ENCODE measurements around the gene CATSPER4.

CATSPER4 gene

GRCh38 chr1:26169198-26169554, 21.2 kb upstream of the CATSPER4 start:
- H3K4me1 ChIP-seq (ENCODE audit: control insufficient read depth, low read depth, low read length): peaks cover 18% of the 10 kb centered on the region
- H3K4ac ChIP-seq (ENCODE audit: low read depth, low read length): no peak overlapping the region
- H3K9ac ChIP-seq (ENCODE audit: low read length): no peak overlapping the region
- H4K8ac ChIP-seq (ENCODE audit: low read depth, low read length): no peak overlapping the region
- peaks cover 14% of the 10 kb centered on the region for H3K79me1 ChIP-seq (ENCODE audit: low read length)
- no peaks in the 10 kb centered on the region for H3K27me3 ChIP-seq (ENCODE audit: insufficient read depth, low read length, poor library complexity)
- H3K4me2 ChIP-seq (ENCODE audit: low read length): peak overlapping the region; percentile 24
- no peak overlapping the region for H3K4me3 ChIP-seq (ENCODE audit: low read length)
- no peaks in the 10 kb centered on the region for H3K36me3 ChIP-seq (ENCODE audit: control insufficient read depth, insufficient read depth, low read length)
- H2BK120ac ChIP-seq (ENCODE audit: low read depth, low read length): no peak overlapping the region
- H3K23ac ChIP-seq (ENCODE audit: low read length): no peak overlapping the region
- H3K18ac ChIP-seq (ENCODE audit: low read length): no peak overlapping the region
- no peak overlapping the region for H2AK5ac ChIP-seq (ENCODE audit: low read length)
- peaks cover 8% of the 10 kb centered on the region for H3K79me2 ChIP-seq (ENCODE audit: control insufficient read depth, insufficient read depth, low read length)
- no CpG with 5 or more reads among the region's 4 CpGs for WGBS (ENCODE audit: extremely low coverage, insufficient coverage, low lambda C conversion rate)
- no peak overlapping the region for H2BK5ac ChIP-seq (ENCODE audit: low read length)
- peak overlapping the region; percentile 76 for H3K56ac ChIP-seq (ENCODE audit: low read length)
- DNase-seq: no peak
- H4K5ac ChIP-seq (ENCODE audit: low read length): no peak overlapping the region
- no peak overlapping the region for H3K27ac ChIP-seq (ENCODE audit: low read depth, low read length)
- H2BK15ac ChIP-seq (replicated peaks; ENCODE audit: low read depth): no peak overlapping the region

DNA sequence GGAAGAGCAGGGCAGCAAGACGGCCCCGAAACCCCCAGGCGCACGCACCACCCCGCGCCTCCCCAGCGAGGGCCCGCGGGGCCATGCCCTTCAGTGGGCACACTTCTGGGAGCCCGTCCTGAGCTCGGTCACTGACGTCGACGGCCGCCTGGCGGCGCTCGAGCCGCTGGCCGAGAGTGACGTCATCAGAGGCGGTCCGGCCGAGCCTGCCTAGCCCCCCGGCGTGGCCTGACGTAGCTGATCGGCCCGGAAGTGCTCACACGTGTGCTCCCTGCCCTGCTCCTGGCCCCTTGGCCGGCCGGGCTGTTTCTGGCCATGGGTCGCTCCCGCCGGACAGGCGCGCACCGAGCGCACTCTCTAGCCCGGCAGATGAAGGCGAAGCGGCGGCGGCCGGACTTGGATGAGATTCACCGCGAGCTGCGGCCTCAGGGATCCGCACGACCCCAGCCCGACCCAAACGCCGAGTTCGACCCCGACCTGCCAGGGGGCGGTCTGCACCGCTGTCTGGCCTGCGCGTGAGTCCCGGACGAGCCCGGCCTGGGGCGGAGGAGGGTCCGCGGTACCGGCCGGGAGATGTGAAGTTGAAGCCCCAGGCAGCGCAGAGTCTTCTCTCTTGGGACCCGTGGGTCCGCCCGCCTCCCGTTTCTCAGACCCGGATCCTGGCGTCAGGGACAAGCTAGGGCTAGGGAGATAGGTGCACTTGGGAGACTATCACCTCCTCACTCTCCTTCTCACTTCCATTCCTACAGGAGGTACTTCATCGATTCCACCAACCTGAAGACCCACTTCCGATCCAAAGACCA, 20.5 kb upstream of the CATSPER4 start, which contains the start of gene ZNF593:
TSS of gene ZNF593 (plus strand) at position 240 of the 803 bp plus-strand sequence. CDS start at position 316, 76 bp downstream.
- H2BK15ac ChIP-seq (replicated peaks; ENCODE audit: low read depth): no peak within 1 kb of the TSS
- no peaks in the 10 kb centered on the region for H3K36me3 ChIP-seq (ENCODE audit: control insufficient read depth, insufficient read depth, low read length)
- no peak within 1 kb of the TSS for H2BK120ac ChIP-seq (ENCODE audit: low read depth, low read length)
- peak within 1 kb of the TSS; percentile 96 for H3K56ac ChIP-seq (ENCODE audit: low read length)
- H3K4me1 ChIP-seq (ENCODE audit: control insufficient read depth, low read depth, low read length): peaks cover 14% of the 10 kb centered on the region
- H3K4me2 ChIP-seq (ENCODE audit: low read length): peak within 1 kb of the TSS; percentile 78
- H3K79me2 ChIP-seq (ENCODE audit: control insufficient read depth, insufficient read depth, low read length): peaks cover 8% of the 10 kb centered on the region
- peak within 1 kb of the TSS; percentile 88 for H3K4me3 ChIP-seq (ENCODE audit: low read length)
- peak within 1 kb of the TSS; percentile 39 for H3K4ac ChIP-seq (ENCODE audit: low read depth, low read length)
- no peak within 1 kb of the TSS for H2BK5ac ChIP-seq (ENCODE audit: low read length)
- peak within 1 kb of the TSS; percentile 50 for H2AK5ac ChIP-seq (ENCODE audit: low read length)
- DNase-seq: peak; percentile 93
- H3K18ac ChIP-seq (ENCODE audit: low read length): peak within 1 kb of the TSS; percentile 31
- no peaks in the 10 kb centered on the region for H3K27me3 ChIP-seq (ENCODE audit: insufficient read depth, low read length, poor library complexity)
- H3K27ac ChIP-seq (ENCODE audit: low read depth, low read length): no peak within 1 kb of the TSS
- WGBS (ENCODE audit: extremely low coverage, insufficient coverage, low lambda C conversion rate): no CpG with 5 or more reads among the region's 76 CpGs
- H3K79me1 ChIP-seq (ENCODE audit: low read length): peaks cover 14% of the 10 kb centered on the region
- no peak within 1 kb of the TSS for H4K5ac ChIP-seq (ENCODE audit: low read length)
- peak within 1 kb of the TSS; percentile 77 for H3K9ac ChIP-seq (ENCODE audit: low read length)
- H4K8ac ChIP-seq (ENCODE audit: low read depth, low read length): no peak within 1 kb of the TSS
- peak within 1 kb of the TSS; percentile 83 for H3K23ac ChIP-seq (ENCODE audit: low read length)

DNA sequence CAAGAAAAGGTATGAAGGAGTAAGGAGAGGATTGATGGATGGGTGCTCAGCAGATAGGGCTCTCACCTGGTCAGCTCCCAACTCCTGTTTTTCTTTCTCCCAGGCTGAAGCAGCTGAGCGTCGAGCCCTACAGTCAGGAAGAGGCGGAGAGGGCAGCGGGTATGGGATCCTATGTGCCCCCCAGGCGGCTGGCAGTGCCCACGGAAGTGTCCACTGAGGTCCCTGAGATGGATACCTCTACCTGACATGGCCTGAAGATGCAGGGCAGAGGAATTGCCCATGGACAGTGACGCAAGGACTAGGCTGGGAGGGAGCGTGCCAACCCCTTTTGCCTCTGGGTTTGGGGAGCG, 20.0 kb upstream of the CATSPER4 start:
- Histone ChIP-seq H3K4me3 (ENCODE audit: low read length) (peak overlapping the region; percentile 88), H4K5ac (ENCODE audit: low read length) (no peak overlapping the region), H3K4me2 (ENCODE audit: low read length) (peak overlapping the region; percentile 78), H3K79me2 (ENCODE audit: control insufficient read depth, insufficient read depth, low read length) (peaks cover 8% of the 10 kb centered on the region), H3K4me1 (ENCODE audit: control insufficient read depth, low read depth, low read length) (peaks cover 9% of the 10 kb centered on the region), H3K4ac (ENCODE audit: low read depth, low read length) (no peak overlapping the region), H3K79me1 (ENCODE audit: low read length) (peaks cover 14% of the 10 kb centered on the region), H4K8ac (ENCODE audit: low read depth, low read length) (no peak overlapping the region), H3K56ac (ENCODE audit: low read length) (peak overlapping the region; percentile 96), H3K9ac (ENCODE audit: low read length) (peak overlapping the region; percentile 77), H2BK120ac (ENCODE audit: low read depth, low read length) (no peak overlapping the region), H3K23ac (ENCODE audit: low read length) (peak overlapping the region; percentile 83), H3K27ac (ENCODE audit: low read depth, low read length) (no peak overlapping the region), H2AK5ac (ENCODE audit: low read length) (peak overlapping the region; percentile 50), H2BK15ac (replicated peaks; ENCODE audit: low read depth) (no peak overlapping the region), H3K27me3 (ENCODE audit: insufficient read depth, low read length, poor library complexity) (no peaks in the 10 kb centered on the region), H3K36me3 (ENCODE audit: control insufficient read depth, insufficient read depth, low read length) (no peaks in the 10 kb centered on the region), H3K18ac (ENCODE audit: low read length) (no peak overlapping the region), H2BK5ac (ENCODE audit: low read length) (no peak overlapping the region)
- DNase-seq: no peak
- no CpG with 5 or more reads among the region's 9 CpGs for WGBS (ENCODE audit: extremely low coverage, insufficient coverage, low lambda C conversion rate)

- WGBS (ENCODE audit: extremely low coverage, insufficient coverage, low lambda C conversion rate): no CpG with 5 or more reads among the region's 34 CpGs
- no peak for DNase-seq
Measured at GRCh38 chr1:26171084-26172072, 19.0 kb upstream of the CATSPER4 start, which contains the start of gene ZNF593OS. ZNF593OS (minus strand) TSS chr1:26171832; CDS start chr1:26171661, 171 bp downstream.

DNA sequence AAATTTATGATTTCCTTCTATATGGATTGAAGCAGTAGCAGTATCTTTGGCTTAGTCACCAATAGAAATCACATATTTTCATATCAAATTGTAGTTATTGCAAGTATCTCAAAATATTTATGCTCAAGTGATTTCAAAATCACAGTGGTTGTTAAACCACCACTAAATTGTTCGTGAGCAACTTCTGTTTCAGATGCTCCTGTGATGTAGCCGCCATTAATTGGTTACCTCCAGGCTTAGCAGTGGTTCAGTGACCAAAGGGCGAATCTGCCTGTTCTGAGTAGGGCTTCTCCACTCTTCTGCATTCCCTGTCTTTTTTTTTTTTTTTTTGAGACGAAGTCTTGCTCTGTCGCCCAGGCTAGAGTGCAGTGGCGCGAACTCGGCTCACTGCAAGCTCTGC, 15.1 kb upstream of the CATSPER4 start:
- peaks cover 6% of the 10 kb centered on the region for H3K79me2 ChIP-seq (ENCODE audit: control insufficient read depth, insufficient read depth, low read length)
- H4K5ac ChIP-seq (ENCODE audit: low read length): no peak overlapping the region
- no peak overlapping the region for H2AK5ac ChIP-seq (ENCODE audit: low read length)
- no CpG with 5 or more reads among the region's 8 CpGs for WGBS (ENCODE audit: extremely low coverage, insufficient coverage, low lambda C conversion rate)
- no peak overlapping the region for H2BK15ac ChIP-seq (replicated peaks; ENCODE audit: low read depth)
- H2BK5ac ChIP-seq (ENCODE audit: low read length): no peak overlapping the region
- H3K4me3 ChIP-seq (ENCODE audit: low read length): no peak overlapping the region
- no peak overlapping the region for H2BK120ac ChIP-seq (ENCODE audit: low read depth, low read length)
- DNase-seq: no peak
- no peak overlapping the region for H3K23ac ChIP-seq (ENCODE audit: low read length)
- no peak overlapping the region for H3K4ac ChIP-seq (ENCODE audit: low read depth, low read length)
- H3K27me3 ChIP-seq (ENCODE audit: insufficient read depth, low read length, poor library complexity): no peaks in the 10 kb centered on the region
- H3K79me1 ChIP-seq (ENCODE audit: low read length): peaks cover 10% of the 10 kb centered on the region
- H3K27ac ChIP-seq (ENCODE audit: low read depth, low read length): no peak overlapping the region
- H3K4me2 ChIP-seq (ENCODE audit: low read length): no peak overlapping the region
- H3K56ac ChIP-seq (ENCODE audit: low read length): no peak overlapping the region
- no peak overlapping the region for H3K18ac ChIP-seq (ENCODE audit: low read length)
- no peak overlapping the region for H3K9ac ChIP-seq (ENCODE audit: low read length)
- H4K8ac ChIP-seq (ENCODE audit: low read depth, low read length): no peak overlapping the region
- H3K4me1 ChIP-seq (ENCODE audit: control insufficient read depth, low read depth, low read length): no peaks in the 10 kb centered on the region
- H3K36me3 ChIP-seq (ENCODE audit: control insufficient read depth, insufficient read depth, low read length): no peaks in the 10 kb centered on the region

More at GRCh38 chr1:26171084-26172072, 19.0 kb upstream of the CATSPER4 start, which contains the start of gene ZNF593OS:
- peaks cover 8% of the 10 kb centered on the region for H3K79me2 ChIP-seq (ENCODE audit: control insufficient read depth, insufficient read depth, low read length)
- peaks cover 3% of the 10 kb centered on the region for H3K4me1 ChIP-seq (ENCODE audit: control insufficient read depth, low read depth, low read length)
- H3K79me1 ChIP-seq (ENCODE audit: low read length): peaks cover 14% of the 10 kb centered on the region
- H3K36me3 ChIP-seq (ENCODE audit: control insufficient read depth, insufficient read depth, low read length): no peaks in the 10 kb centered on the region
- H3K56ac ChIP-seq (ENCODE audit: low read length): peak within 1 kb of the TSS; percentile 15
- H3K18ac ChIP-seq (ENCODE audit: low read length): no peak within 1 kb of the TSS
- H3K27me3 ChIP-seq (ENCODE audit: insufficient read depth, low read length, poor library complexity): no peaks in the 10 kb centered on the region
- H3K27ac ChIP-seq (ENCODE audit: low read depth, low read length): no peak within 1 kb of the TSS
- peak within 1 kb of the TSS; percentile 77 for H3K9ac ChIP-seq (ENCODE audit: low read length)
- H2BK5ac ChIP-seq (ENCODE audit: low read length): no peak within 1 kb of the TSS
- H3K23ac ChIP-seq (ENCODE audit: low read length): no peak within 1 kb of the TSS
- peak within 1 kb of the TSS; percentile 78 for H3K4me2 ChIP-seq (ENCODE audit: low read length)
- H2AK5ac ChIP-seq (ENCODE audit: low read length): no peak within 1 kb of the TSS
- H2BK15ac ChIP-seq (replicated peaks; ENCODE audit: low read depth): no peak within 1 kb of the TSS
- no peak within 1 kb of the TSS for H3K4me3 ChIP-seq (ENCODE audit: low read length)
- no peak within 1 kb of the TSS for H3K4ac ChIP-seq (ENCODE audit: low read depth, low read length)
- H4K5ac ChIP-seq (ENCODE audit: low read length): no peak within 1 kb of the TSS
- H4K8ac ChIP-seq (ENCODE audit: low read depth, low read length): no peak within 1 kb of the TSS
- H2BK120ac ChIP-seq (ENCODE audit: low read depth, low read length): no peak within 1 kb of the TSS

Data from mesendoderm (in vitro differentiated cells).